Posterior vena cava (tissue), 2 donors: ENCODE measurements around the gene RFT1. TPM values are rescaled to one million over a fixed set of nuclear protein-coding genes. Genes with fewer than 3 reads are reported as not detected.
A peak's percentile ranks its signal among the peaks of the same experiment; 100 is the strongest.

Source experiments
- DNase-seq: peaks from one replicate; pipeline ENCODE4 v3.0.0-alpha.2; 2020; ENCODE audit warnings: low spot score
- intact Hi-C, 2 donors: fragments of 100-400 bp; cut with DNase I; formaldehyde crosslinking; loops; one replicate each; pipeline versions ENCODE4 v1.14.1 to v1.14.2; 2022 to 2023
- total RNA-seq, 2 donors: library from RNA; stranded (reverse); fragmentation: NEBNext Ultra II Directional; extraction: Animal tissue kit (Norgen Biotek cat#: 25700); gene quantifications; one replicate each; pipeline ENCODE4 v1.2.1, GENCODE V29; 2021
- donor health status: DM: yes; HTN: yes; CAD: no.
- donor health status: DM: yes; HTN: yes; CAD: no.

RFT1 gene
- total RNA-seq, 2 donors from 2014 or later, result 13.6 to 15.7 TPM

DNA sequence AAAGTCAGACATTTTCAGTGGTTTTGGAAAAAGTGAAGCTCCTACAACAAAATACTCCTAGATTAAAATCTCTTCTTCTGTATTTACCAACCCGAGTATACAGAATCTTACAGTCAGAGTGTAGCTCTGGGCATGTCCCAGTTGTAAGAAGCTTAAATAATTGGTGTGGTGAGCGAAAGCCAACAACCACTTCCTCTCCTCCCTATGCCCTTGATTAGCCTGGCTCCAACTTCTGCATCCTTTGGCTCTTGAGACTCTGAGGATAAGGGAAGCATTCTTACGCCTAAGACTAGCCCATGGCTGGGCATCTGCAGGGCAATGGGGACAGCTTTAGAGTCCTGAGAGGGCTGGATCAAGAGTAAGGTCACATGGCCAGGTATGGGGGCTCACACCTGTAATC is 25.5 kb downstream of the RFT1 start:
- intact Hi-C loops, result no loop called here
- no peak for DNase-seq

DNA sequence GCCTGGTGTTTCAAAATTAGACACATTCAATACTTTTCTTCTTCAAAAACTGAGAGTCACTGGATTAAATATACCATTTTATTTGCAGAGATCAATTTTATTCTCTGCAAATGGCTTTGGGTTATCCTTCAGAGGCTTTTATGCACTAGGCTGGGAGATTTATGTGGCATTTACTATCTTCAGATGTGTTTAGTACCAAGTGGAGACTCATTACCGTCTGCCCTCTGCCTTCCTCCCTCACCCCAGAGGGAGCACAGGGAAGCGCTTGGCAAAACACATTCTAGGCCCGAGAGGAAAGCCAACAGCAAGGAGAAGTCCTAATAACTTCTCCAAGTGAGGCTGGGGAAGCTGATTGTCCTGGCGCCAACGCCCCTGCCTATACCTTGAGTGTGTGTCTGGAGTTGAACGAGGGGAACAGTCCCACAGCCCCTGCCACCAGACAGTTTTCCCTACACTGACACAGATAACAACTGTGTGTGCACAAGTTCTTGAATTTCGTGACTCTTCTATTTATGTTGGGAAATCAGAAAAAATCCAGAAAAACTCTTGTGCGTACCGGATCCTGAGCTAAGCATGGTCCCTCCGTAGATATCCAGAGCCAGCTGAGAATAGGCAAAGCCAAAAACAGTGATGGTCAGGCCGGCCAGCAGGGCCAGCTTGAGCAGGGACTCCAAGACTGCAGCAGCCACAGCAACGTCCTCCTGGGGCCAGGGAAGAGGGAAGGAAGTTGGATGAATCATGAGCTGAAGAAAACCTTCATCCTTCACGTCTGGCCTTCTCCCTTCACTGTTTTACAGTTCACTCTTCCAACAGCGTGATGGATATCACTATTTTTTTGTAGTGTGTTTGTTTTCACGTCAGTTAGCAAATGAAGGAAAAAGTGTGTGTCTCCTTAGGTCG is 26.6 kb downstream of the RFT1 start:
- intact Hi-C loops, result no loop called here
- DNase-seq, result peak; percentile 71

DNA sequence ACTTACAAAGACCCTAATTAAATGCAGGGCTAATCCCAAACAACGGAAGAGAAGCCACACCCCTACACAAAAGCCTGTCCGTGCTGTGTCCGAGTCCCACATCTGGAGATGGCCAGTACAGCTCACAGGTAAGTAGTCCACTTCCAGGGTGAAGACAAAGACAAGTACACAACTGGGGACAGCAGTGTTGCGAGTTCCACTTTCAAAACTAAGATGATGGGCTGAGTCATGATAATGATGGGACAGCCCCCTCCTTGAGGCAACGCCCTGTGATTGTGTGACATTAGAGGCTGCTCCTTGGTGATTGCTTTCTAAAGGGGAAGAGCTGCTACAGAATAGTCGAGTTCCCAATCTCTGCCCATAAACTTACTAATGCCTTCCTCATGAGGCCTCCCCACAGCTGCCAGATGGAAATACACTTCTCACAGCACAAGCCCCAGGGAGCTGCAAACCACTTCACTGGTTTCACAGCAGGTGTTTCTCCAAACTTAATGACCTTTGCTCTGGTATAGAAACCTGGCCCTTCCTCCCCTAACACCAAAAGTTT is 27.6 kb downstream of the RFT1 start:
- intact Hi-C loops, result no loop called here
- DNase-seq, result peak; percentile 29

DNA sequence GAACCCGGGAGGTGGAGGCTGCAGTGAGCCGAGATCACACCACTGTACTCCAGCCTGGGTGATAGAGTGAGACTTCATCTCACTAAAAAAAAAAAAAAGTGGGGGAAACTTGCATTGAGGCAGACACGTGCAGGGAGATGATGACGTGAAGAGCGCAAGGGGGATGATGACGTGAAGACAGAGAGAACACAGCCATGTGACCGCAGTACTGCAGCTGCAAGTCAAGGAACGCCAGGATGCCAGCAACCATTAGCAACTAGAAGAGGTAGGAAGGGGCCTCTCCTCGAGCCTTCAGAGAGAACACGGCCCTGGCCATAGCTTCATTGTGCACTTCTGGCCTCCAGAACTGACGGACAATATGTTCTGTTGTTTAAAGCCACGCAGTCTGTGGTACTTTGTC is 28.3 kb downstream of the RFT1 start:
- peak; percentile 68 for DNase-seq

DNA sequence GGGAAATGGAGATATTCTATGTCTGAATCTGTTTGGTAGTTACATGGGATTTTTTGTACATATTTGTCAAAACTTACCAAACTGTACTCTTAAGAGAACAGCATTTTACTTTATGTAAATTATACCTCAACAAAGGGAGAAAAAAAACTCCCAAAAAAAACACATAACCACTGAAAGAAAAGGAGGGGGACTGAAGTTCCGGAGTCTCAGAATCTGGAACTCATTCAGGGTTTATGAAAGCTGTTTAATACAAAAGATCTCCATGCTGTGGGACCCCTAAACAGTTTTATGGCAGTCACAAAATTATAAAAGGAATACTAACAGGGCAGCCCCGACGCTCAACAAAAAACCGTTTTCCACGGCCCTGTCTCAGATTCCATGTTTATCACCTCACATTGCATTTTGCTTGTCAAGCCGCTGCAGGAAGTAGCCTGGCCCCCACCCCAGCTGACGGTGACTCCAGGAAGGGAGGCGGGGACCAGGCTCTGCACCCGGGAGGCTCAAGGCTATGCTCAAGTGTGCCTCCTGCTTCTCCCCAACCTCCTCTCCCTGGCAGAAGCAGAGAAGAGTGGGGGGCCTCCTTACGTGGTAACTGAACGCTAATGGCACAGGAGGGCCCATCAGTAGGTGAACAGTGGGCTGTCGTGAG is 29.3 kb downstream of the RFT1 start:
- peak; percentile 79 for DNase-seq
- intact Hi-C loops, result no loop called here

More for the DNA sequence above, 28.3 kb downstream of the RFT1 start:
- intact Hi-C loops, result no loop called here

DNA sequence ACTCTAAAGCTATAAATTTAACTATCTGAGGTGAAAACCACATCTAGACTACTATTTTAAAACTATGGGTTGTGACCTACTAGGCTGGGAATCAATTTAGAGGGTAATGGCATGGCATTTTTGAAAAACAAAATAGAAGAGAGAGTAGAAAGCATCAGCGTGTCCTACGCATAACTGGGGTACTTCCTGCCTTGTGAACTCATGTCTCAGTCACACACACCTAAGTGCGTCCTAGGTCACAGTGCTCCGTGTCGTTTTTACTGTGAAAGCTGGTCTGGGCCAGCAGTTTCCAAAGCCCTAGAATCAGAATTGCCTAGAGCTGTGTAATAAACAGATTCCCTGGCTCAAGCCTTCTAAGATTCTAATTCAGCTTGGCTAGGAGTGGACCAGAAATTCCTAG is 32.3 kb downstream of the RFT1 start:
- intact Hi-C loops, result no loop called here
- no peak for DNase-seq

DNA sequence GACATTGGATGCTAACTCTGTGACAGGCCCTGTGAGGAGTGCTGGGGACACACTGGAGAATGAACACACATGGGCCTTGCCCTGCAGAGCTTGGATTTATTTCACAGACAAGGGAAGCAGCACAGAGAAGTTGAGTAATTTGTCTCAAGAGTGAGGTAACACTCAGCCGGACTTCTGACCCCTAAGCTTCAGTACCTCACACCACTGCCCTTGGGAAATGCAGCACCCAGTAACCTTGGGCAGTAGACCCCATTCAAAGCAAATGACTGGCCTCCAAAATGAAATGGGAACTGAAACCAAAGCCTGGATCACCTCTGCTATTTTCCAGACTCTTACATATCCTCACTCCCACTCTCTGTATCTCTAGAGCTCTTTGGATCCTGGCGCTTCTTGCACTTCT is 37.3 kb downstream of the RFT1 start:
- DNase-seq, result no peak
- intact Hi-C loops, result no loop called here

DNA sequence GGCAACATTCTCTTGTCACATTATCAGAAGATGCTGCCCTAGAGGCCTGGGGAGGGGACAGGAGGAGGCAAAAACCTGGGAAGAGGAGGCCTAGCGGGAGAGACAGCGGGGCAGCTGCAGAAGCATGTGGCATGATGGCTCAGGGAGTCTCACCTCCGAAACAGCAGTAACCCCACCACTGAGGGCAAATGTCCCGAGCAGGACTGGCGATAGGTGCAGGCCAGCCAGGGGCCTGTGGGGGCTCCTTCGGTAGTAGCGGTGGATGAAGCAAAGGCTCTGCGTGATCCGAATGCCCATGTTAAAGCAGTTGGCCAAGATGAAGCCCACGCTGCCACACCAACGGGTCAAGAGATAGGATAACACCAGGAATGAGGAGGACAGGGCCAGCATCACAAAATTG is 38.0 kb downstream of the RFT1 start:
- DNase-seq, result no peak
- intact Hi-C loops, result no loop called here

DNA sequence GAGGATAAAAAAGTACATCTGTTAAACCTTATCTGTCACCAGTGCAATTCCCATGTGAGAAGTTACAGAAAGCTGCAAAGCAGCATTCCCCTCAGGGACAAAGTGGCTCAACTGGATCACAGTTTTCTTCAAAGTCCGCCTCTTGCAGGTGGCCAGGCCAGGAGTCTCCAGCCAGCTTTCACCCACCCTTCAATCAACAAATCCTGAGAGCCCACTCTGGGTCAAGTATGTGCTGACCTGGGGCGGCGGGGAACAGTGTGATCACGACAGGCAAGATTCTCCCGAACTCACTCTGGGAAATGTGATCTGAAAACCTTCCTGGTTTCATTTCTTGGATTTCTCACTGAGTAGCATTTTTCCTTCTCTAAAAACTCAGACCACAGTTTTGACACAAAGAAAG is 39.2 kb downstream of the RFT1 start:
- DNase-seq, result no peak
- intact Hi-C loops, result no loop called here

DNA sequence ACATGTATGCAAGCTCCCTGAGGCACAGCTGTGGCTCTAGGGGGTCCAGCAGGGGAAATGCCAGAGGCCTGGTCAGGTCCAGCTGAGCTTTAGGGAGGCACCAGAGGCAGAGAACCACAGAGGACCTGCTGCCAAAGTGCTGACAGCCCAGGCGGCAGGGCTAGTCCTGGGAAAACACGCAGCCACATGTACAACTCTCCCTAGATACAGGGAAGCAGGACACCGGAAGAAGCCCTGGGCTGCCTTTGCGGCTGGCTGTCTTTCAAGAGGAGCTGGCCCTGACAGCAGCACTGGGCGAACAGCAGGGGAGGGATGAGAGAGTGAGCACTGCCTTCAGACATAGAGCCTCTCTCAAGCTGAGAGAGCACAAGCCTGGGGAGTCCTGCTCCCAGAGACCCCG is 40.7 kb downstream of the RFT1 start:
- intact Hi-C loops, result no loop called here
- no peak for DNase-seq

DNA sequence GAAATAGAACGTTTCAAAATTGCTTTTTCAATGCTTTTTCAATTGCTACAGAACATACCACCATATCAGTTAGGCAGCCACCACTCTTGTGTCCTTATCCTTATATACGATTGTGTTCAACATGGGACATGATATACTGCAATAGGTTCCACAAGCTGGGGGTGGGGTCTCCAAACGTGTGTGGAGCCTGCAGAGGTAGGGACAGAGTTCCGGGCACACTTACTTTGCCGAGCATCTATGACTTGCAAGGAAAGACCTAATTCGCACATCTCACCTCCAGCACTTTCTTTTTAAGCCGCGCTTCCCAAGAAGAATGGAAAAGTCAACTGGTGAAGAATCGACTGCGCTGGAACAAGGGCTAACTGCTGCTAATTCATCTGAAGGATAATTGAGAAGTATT is 44.8 kb downstream of the RFT1 start:
- intact Hi-C loops, result no loop called here
- no peak for DNase-seq

DNA sequence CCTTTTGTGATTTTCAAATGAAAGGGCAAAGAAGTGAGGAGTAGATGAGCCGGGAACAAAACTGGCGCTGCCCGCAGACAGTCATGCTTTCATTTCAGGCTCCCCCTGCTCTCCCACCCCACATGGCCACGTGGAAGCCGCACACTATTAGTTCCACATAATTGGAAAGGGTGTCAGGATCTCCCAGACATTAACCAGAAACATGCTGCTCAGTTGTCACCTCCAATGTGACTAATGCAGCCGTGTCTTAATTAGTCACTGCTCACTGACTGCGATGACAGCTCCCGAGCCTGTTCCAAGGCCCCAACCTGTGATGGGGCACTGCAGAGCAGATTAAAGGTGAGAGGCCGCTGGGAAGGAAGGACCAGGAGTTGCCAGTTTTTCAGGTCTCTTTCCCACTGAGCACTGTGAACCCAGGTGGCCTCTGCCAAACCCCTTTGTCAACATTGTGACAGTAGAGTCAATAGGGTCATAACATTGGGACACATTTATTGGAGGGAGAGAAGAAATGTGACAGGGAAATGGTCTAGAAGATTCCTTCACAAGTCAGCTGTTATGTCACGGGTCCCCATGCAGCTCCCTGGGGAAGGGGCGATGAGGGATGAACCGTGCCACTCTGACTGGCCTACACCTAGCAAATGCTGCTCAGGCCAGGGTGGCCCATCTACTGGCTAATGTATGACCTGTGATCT is 45.8 kb downstream of the RFT1 start:
- DNase-seq, result peak; percentile 53
- intact Hi-C loops, result no loop called here

DNA sequence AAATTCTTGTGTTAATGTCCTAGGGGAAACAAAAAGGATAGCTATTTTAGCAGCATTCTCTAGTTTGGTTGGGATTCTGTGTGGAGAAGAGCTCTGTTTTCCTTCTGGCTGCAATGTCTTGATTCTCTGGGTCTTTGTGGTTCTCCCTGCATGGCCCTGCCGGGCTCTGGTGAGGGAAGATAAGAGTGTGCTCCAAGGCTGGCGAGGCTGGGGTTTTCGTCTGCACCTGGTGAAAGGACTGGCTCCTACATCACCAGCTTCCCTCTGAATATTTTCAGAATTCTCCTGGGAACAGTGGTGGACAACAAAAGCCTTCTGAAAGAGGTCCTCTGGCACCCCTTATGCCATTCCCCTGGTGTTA is 46.3 kb downstream of the RFT1 start:
- DNase-seq, result peak; percentile 51

DNA sequence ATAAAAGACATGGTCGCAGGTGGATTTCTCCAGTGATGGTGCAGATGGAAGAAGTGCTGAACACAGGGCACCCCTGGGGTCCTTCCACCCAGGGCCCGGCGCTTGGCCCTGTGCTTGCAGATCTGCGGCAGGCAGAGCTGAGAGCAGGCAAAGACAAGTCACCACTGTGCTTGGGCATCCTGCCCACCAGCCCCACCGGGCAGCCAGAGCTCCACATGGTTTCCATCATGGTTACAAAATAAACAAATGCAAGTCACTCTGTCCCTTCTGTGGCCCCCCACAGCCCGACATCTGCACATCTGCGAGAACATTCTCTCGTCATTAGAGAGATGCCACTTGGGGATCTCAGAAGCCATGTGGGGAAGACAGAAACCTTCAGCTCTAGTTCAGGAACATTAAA is 46.7 kb downstream of the RFT1 start:
- intact Hi-C loops, result no loop called here
- DNase-seq, result peak; percentile 77

More for the DNA sequence above, 46.3 kb downstream of the RFT1 start:
- intact Hi-C loops, result no loop called here

DNA sequence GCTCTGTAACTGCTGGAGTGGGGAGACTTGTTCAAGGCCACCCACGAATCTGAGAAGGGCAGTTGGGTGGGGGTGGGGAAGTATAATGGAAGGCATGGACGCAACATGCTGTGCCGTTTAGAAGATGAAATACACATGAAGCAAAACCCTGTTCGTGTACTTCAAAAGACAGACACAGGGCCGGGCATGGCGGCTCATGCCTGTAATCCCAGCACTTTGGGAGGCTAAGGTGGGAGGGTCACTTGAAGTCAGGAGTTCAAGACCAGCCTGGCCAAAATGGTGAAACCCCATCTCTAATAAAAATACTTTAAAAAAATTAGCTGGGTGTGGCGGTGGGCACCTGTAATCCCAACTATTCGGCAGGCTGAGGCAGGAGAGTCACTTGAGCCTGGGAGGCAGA is 47.5 kb downstream of the RFT1 start:
- peak; percentile 56 for DNase-seq
- intact Hi-C loops, result no loop called here

DNA sequence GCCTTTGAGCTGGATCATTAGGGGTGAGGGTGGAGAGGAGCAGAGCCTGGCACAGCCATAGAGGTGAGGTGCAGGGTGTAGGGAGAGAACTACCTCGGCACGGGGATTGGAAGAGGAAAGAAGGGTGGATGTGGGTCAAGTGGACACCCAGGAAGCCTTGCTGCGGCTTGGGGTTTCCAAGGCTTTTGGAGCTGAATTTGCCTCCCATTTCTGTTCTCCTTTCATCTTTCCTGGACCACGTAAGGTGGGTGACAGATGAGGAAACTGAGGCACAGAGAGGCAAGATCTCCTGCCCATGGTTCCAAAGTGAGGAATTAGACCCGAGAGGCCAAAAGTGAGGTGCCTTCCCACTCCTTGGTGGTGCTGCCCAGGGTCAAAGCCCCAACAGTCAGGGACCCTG is 48.9 kb downstream of the RFT1 start:
- intact Hi-C loops, result no loop called here
- DNase-seq, result peak; percentile 25

DNA sequence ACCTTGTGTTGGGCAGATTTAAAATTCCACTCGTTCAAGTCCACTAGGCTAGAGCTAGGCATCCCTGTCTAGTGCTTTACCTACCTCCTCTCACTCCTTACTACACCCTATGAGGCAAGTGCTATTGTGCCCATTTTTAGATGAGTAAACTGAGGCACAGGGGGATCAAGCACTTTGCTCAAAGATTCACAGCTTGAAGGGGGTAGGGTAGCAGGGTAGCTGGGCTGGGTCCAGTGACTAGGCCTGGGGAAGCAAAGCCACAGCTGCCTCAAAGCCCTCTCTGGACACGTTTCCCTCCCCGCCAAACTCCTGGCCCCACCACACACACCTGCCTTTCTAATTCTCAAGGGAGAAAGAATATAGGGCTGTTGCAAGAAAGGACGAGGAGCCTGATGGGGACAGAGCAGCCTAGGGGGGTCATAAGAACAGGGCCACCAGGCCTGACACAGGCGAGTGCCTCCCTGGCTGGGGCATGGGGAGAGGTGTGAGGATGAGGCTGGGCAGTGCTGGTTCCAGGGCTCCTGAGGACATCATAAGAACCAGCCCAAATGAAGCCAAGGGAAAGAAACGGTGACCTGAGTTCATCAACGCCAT is 49.5 kb downstream of the RFT1 start:
- DNase-seq, result peak; percentile 35
- intact Hi-C loops, result no loop called here

DNA sequence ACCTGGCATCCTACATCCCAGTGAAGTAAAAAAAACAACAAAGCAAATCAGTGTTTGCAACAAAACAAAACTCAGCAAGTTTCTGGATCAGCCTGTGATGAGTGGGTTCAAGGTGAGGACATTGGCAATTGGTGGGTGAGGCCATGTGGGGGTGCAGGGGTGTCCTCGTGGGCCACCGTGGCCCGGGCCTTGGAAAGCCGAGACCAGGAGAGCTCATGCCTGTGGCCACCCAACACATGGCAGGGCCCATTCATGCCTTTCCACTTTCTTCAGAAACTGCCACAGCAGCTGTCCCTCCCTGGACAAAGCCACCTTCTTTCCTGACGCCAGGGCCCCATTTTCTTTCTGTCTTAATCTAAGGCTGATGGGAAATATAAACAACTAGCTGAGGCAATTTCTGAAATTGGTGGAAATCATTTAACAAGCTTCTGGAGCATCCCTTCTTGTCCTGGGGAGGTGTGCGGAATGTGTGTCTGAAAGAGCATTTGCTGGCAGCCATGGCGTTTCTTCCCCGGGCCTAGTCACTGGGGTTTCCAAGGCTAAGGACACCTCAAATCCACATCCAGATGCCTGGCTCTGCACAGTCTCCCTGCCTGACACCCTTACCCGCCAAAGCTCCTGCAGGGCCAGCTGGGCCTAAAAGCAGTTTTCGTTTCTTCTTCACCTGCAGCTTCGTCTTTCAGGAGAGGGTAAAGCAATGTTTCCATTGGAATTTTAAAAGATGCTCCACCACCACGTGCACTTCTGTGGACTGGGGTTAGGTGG is 50.3 kb downstream of the RFT1 start:
- intact Hi-C loops, result loop anchor here in 1 of 2 donors (10.0 kb wide), 2 partner anchors 145 to 335 kb away; no protein-coding TSS in a partner anchor
- DNase-seq, result peak; percentile 57

DNA sequence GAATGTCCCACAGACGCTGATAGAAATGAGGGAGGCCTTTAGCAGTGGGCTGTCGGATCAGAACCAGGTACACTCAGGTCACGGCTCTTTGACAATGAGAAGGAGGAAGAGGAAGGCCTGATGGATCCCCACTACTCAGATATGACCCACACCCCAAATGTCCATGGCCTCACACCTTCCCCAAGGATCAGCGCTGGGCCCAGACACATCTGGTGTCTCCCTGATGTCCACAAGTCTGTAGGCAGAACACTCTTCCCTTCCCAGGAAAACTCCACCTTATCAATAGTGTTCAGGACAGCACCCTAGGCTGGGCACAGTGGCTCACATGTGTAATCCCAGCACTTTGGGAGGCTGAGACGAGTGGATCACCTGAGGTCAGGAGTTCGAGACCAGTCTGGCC is 51.1 kb downstream of the RFT1 start:
- peak; percentile 6 for DNase-seq
- intact Hi-C loops, result loop anchor here in 1 of 2 donors (10.0 kb wide), 2 partner anchors 144 to 334 kb away; no protein-coding TSS in a partner anchor
